GM12891 (cell line): ENCODE data around the gene PRDM16.

Experiments used
- POLR2A ChIP-seq: IDR thresholded peaks from 2 replicates; pipeline ENCODE4 v1.6.1; 2011; ENCODE audit warnings: low read depth, low read length, control low read depth
- POLR2AphosphoS5 ChIP-seq: IDR thresholded peaks from 2 replicates; pipeline ENCODE4 v1.6.1; 2011; ENCODE audit warnings: low read depth, low read length, control low read depth
- TAF1 ChIP-seq: IDR thresholded peaks from 2 replicates; pipeline ENCODE4 v1.6.1; 2011; ENCODE audit warnings: low read depth, low read length, control low read depth

- TF ChIP-seq POLR2A (no peak), POLR2AphosphoS5 (no peak), TAF1 (no peak)
Measured at GRCh38 chr1:3433596-3434320, 364.8 kb downstream of the PRDM16 start.
